Measurements from ENCODE around the gene TPD52L2.

GRCh38 chr20:63930971-63931553 lies 66.0 kb downstream of the TPD52L2 start:
- TF ChIP-seq CBX2 (IDR thresholded peaks at IDR 0.05; ENCODE audit: borderline replicate concordance, low read depth) (no peak), POLR2A (IDR thresholded peaks at IDR 0.05; ENCODE audit: low read length) (no peak), RAD21 (conservative IDR thresholded peaks at IDR 0.05 in 1 of 2, IDR thresholded peaks at IDR 0.05 in 1 of 2) (no peak), MAFK (IDR thresholded peaks at IDR 0.05; ENCODE audit: partially characterized antibody) (no peak), CTCF (IDR thresholded peaks at IDR 0.05) (no peak), REST (IDR thresholded peaks at IDR 0.05) (no peak)

All from A549 (cell line).